ENCODE results near the gene KIF26B.
"Not testable (repeated sequence)": the region's sequence is repeated elsewhere in the genome, so short reads cannot be mapped to it uniquely, and the experiment has no call there.

The KIF26B gene

DNA sequence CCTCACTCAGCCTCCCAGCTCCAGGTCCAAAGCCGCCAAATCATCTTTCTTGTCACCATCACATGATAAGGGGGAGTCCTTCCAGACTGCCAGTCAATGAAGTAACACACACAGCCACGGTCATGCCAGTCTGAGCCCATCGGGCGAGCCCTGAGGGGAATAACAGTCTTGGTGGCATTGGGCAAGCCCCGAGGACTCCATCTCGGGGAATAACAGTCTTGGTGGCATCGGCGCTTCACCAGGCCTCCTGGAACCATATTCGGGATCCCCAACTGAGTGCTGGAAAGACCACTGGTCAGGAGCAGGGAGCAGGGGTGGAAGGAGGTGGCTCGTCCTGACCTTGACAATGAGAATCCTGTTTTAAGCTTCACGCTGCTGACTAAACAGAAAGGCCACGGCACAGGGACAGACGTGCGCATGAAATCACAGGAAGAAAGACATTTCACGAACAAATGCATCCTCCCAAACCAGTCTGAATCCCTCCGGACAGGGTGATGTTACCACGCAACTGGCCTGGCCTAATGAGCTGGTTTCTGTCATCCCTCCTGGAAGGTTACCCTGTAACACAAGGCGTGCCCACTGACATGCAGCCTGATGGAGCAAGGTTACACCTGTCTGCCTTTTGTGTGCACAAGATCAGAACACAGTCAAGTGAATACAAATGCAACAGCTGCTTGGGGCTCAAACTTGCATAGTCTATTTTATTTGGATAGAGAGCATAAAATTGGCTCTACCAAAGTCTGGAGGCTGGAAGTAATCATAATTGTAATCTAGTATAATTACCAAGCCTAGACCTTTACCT is 517.4 kb downstream of the KIF26B start:
- DNase-seq = no peak

DNA sequence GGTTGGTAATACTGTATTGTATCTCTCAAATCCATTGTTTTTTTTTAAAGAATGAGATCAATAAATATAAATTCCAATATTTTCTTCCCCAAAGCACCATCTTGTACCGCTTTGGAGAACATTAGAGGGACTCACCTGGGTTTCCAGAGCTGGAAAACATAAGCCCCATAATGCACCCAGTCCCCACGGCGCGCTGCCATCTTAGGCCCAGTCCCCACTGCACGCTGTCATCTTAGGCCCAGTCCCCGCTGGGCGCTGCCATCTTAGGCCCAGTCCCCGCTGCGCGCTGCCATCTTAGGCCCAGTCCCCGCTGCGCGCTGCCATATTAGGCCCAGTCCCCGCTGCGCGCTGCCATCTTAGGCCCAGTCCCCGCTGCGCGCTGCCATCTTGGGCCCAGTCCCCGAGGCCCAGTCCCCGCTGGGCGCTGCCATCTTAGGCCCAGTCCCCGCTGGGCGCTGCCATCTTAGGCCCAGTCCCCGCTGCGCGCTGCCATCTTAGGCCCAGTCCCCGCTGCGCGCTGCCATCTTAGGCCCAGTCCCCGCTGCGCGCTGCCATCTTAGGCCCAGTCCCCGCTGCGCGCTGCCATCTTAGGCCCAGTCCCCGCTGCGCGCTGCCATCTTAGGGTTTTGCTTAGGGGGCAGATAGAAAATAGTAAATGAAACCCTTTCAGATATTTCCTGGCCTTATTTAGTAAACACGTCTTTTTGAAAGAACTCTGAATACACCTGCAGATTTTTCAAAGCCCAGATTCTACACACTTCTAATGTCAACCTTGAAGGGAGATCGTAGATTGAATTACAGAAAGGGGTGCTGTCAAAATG is 518.3 kb downstream of the KIF26B start:
- DNase-seq = not testable (repeated sequence)

DNA sequence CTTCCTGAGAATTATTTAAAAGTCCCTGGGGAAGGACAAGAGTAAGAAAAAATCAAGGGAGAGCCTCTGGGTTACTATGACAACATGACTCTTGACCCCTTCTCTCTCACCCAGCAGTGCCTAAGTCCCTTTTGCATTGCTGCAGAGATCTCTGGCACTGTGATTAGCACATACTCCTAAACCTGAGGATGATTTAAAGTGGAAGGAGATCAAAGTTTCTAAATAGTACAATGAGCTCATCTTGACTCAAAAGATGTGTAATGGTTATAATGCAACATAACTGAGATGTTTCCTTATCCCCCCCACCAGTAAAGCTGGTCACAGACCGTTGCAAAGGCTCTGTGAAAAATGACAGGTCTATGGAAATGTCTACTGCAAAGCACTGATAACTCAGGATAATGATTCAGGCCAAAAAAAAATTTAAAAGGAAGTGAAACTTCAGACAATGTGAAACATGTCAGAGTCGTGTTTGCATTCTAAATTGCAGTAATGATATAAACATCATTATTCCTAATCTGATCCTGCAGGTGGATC is 519.2 kb downstream of the KIF26B start:
- no peak for DNase-seq

DNA sequence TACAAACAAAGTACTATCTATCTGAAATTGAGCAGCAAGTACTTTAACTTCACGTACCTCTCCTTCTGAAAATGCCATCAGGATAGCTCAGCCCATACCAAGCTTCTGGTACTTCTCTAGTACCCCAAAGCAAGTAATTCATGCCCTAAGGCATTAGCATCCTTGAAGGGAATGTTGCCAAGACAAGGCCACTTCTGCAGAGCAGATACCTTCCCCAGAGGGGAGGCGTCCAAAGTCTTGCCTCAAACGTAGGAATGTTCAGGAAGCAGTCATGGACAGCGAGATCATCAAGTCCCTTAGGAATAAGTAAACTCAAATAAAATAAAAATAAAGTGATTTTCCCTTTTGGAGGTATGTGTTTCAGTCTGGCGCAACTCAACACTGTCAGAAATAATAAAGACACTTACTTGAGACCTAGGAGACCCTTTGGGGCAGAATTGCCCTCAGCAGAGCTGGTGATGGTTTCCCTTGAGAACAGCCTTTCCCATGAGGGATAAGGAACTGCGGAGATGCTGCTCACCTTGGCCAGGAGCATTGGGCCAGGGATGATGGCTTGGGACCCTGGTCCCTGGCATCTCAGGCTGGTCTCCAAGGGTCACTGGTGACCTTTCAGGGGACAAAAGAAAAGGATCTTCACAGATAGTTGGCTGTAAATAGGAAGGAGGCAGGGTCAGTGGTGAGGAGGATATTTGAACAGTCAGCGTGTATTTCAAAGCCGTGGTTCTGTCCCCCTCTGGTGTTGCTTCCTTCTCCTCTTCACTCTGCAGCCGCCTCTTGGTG is 522.9 kb downstream of the KIF26B start:
- no peak for DNase-seq

DNA sequence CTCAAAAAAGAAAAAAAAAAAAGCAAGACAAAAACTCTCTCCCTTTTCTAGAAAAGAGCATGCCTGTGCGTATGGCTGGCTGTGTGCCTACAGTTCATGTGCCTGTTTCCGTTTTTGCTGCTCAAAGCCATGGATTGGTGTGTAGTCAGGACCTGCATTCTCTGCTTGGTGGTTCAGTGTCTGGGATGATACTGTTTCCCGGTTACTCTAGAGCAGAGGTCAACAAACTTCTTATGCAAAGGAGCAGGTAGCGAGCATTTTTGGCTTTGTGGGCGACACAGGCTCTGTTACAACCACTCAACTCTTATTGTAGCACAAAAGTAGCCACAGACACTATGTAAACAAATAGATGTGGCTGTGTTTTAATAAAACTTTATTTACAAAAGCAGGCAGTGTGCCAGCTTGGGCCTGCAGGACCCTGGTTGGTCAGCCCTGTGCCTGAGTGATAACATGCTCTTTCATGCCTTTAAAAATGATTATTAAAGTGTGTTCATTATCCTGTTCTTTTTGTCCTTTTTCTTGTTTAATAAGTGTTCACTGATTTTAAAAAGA is 524.2 kb downstream of the KIF26B start:
- no peak for DNase-seq

DNA sequence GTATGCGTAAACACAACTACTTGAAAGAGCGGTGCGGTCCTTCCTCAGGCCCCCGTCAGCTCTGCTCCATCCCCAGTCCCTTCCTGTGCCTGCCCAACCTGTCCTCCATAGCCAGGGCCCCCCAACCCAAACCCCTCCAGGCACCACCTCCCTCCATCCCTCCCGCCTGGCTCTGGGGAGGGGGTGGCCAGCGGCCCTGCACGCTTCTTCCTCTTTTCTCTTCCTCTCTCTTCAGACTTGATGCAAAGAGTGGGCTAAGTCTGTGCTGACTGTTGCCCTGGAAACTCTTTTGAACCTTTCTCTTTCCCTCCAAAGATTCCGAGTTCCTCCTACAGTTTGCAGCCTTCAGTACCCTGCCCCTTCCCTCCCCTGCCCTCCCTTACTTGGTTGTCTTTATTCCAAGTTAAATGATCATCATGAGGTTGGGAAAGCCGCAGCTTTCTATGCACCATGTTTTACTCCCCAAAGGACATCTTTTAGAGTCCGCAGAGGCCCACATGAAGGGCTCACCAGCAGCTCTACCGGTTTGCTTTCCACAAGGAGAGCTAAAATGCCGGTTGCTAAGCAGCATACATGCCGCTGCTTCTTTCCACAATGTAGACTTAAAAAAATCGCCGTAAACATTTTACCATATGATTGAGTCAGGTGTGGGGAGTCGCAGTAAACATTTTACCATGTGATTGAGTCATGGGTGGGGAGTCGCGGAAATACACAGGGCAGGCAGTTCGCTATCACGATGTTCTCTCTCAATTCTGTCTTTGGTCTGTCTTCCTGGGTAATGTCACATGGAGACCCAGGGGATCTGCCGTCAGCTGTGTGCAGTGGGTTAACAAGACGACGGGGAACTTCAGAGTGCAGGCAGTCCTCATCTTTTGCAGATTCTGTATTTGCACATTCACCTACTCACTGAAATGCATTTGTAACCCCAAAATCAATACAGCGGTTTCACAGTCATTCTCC is 525.3 kb downstream of the KIF26B start:
- DNase-seq = no peak

DNA sequence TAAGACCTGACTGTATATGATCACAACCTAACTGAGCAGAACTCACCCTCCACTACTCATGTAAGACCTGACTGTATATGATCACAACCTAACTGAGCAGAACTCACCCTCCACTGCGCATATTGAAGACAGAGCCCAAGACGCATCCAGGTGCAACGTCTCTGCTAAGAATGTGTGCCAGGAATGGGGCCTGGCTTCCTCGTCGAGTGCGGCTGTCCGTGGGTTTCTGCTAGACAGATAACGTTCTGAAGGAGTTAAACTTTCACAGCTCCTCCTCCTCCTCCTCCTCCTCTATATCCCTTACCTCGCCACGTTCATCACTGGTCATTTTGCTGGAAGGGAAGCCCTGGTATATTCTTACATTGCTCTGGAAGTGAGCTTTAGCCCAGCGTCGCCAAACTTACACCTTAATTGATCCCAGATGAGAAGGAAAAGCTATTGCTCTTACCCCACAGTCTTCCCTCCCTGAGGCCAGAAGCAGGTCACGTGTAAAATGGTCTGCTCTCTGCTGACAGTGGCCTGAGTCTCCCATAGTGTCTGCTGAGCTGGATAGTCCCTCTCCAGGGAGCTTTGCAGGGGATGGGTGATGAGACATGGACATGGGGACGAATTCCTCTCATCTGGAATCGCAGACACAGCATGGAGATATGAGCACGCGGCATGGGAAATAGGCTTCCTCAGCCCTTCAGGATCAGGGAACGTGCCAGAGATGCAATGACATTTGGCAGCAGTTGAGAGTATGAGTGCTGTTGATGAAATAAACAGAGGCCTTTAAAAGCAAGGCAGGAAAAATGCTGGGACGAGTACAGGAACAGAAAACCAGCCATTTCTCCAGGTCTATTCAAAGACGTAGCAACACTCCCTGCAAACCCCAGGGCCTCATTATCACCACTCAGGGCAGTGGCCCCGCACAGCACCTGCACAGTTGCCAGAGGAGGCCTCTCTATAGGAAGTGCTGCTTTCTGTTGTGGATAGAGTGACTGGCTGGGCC is 528.1 kb downstream of the KIF26B start:
- DNase-seq = no peak

DNA sequence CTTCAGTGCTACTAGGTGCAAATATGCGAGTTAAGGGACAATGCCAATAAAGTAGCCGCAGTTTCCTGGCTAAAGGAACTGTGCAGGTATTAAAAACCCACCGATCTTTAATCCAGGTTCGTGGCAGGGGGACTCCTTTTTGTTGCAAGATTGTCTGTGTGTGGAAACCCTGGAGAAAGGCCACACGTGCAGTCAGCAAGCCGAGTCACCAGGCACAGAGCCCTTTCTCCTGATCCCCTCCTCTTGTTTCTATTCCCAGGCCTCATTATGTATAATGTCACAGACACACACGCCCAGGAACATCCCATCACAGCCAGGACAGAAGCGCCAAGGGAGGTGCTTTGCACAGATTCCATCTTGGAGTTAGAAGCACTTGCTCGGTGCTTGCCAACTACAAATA is 528.9 kb downstream of the KIF26B start:
- no peak for DNase-seq

DNA sequence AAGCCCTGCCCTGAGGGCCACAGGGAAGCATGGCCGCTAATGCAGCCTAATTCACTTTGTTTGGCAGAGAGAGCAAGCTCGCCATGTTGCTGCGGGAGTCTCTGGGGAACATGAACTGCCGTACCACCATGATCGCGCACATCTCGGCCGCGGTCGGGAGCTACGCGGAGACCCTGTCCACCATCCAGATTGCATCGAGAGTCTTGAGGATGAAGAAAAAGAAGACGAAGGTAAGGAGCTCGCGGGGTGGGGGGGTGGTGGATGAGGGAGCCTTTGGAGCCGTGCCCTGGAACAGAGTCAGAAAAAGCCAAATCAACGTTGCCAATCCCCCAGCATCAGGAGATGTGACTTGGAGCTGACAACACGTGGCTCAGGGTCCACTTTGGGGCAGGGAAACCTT is 529.4 kb downstream of the KIF26B start:
- DNase-seq = no peak

DNA sequence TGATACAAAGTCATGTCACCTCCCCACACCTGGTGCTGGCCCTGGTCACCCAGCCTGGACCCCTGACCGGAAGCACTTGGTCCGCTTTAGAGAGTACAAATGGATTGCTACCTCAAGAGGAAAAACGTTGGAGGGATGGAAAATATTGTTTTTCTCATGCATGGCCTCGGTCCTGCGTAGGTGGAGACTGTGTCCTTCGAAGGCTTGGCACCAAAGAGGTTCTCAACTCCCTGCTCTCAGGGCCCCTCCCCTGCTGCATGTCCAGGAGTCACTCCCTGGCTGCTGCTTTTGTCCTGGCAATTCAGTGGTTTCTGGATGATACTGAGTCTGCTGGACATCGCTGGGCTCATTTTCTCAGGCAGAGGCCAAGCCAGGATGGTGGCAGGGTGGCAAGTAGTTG is 529.8 kb downstream of the KIF26B start:
- no peak for DNase-seq

DNA sequence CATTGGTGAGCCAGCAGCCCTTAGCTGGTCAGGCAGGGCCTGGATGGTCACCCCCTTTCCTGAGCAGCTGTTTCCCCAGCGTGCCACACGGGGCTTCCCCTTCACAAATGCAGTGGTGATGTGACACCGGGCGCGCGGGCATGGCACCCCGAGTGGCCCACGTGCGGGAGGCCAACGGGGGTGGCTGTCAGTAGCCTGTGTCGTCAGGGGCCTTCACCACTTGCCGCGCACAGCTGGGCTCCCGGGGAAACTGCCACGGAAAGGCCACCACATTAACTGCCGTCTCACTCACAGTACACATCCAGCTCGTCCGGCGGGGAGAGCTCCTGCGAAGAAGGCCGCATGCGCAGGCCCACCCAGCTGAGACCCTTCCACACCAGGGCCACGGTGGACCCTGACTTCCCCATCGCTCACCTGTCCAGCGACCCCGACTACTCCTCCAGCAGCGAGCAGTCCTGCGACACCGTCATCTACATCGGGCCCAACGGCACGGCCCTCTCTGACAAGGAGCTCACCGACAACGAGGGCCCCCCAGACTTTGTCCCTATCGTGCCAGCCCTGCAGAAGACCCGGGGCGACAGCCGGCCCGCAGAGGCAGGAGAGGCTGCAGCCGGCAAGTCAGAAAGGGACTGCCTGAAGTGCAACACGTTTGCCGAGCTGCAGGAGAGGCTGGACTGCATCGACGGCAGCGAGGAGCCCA is 530.5 kb downstream of the KIF26B start:
- no peak for DNase-seq

DNA sequence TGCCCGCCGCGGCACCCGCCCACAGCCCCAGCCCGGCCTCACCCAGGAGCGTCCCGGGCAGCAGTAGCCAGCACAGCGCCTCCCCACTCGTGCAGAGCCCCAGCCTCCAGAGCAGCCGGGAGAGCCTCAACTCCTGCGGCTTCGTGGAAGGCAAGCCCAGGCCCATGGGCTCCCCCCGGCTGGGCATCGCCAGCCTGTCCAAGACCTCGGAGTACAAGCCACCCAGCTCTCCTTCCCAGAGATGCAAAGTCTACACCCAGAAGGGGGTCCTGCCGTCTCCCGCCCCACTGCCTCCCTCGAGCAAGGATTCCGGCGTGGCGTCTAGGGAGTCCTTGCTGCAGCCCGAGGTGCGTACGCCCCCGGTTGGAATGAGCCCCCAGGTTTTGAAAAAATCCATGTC is 531.2 kb downstream of the KIF26B start:
- no peak for DNase-seq

DNA sequence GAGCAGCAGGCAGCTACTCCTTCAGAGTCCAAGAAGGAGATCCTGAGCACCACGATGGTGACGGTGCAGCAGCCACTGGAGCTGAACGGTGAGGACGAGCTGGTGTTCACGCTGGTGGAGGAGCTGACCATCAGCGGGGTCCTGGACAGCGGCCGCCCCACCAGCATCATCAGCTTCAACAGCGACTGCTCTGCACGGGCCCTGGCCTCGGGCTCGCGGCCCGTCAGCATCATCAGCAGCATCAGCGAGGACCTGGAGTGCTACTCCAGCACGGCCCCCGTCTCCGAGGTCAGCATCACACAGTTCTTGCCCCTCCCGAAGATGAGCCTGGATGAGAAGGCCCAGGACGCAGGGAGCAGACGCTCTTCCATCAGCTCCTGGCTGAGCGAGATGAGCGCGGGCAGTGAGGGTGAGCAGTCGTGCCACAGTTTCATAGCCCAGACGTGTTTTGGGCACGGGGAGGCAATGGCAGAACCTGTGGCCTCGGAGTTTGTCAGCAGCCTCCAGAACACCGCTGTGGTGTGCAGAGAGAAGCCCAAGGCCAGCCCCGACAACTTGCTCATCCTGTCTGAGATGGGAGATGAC is 531.8 kb downstream of the KIF26B start:
- no peak for DNase-seq

DNA sequence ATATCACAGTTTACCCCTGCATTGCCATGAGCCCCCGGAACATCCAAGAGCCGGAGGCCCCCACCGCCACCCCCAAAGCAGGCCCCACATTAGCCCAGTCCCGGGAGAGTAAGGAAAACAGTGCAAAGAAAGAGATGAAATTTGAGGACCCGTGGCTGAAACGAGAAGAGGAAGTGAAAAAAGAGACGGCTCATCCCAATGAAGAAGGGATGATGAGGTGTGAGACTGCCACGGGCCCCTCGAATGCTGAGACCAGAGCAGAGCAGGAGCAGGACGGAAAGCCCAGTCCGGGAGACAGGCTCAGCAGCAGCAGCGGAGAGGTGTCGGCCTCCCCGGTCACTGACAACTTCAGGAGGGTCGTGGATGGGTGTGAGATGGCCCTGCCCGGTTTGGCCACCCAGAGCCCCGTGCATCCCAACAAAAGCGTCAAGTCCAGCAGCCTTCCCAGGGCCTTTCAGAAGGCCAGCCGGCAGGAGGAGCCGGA is 532.4 kb downstream of the KIF26B start:
- no peak for DNase-seq

DNA sequence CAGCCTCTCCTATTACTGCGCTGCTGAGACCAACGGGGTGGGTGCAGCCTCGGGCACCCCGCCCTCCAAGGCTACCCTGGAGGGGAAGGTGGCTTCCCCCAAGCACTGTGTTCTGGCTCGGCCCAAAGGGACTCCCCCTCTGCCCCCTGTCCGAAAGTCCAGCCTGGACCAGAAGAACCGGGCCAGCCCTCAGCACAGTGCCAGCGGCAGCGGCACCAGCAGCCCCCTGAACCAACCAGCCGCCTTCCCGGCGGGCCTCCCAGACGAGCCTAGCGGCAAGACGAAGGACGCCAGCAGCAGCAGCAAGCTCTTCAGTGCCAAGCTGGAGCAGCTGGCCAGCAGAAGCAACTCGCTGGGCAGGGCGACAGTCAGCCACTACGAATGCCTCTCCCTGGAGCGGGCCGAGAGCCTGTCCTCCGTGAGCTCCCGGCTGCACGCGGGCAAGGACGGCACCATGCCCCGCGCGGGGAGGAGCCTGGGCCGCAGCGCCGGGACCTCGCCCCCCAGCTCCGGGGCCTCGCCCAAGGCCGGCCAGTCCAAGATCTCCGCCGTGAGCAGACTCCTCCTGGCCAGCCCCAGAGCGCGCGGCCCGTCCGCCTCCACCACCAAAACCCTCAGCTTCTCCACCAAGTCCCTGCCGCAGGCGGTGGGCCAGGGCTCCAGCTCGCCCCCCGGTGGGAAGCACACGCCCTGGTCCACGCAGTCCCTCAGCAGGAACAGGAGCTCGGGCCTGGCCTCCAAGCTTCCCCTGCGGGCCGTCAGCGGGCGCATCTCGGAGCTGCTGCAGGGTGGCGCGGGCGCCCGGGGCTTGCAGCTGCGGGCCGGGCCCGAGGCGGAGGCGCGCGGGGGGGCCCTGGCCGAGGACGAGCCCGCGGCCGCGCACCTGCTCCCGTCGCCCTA is 533.1 kb downstream of the KIF26B start:
- no peak for DNase-seq

DNA sequence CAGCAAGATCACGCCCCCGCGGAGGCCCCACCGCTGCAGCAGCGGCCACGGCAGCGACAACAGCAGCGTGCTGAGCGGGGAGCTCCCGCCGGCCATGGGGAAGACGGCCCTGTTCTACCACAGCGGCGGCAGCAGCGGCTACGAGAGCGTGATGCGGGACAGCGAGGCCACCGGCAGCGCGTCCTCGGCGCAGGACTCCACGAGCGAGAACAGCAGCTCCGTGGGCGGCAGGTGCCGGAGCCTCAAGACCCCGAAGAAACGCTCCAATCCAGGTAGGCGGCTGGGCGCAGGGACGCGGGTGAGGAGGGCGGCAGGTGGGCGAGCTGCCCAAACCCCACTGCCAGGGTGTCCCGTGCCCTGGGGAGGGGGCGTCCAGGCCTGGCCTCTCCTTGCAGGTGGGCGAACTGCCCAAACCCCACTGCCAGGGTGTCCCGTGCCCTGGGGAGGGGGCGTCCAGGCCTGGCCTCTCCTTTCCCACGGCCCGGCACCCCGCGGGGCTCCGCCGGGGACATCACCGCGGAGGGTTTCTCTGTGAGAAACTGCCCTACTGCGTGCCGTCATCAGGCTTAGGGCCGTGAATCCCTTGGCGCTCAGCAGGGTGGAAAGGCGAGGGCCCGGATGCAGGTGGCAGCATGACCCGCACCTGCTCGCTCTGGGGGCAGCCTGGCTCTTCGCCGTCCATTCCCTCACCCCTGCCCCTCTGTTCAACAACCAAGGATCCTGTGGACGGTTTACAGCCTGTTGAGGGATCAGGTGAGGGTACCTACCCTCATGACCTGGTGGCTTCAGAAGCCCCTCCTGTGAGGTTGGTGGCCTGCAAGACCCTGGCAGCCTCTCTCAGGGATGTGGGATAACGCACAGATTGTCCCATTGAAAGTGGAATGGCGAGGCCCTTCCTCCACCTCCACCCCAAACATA is 534.0 kb downstream of the KIF26B start:
- no peak for DNase-seq

DNA sequence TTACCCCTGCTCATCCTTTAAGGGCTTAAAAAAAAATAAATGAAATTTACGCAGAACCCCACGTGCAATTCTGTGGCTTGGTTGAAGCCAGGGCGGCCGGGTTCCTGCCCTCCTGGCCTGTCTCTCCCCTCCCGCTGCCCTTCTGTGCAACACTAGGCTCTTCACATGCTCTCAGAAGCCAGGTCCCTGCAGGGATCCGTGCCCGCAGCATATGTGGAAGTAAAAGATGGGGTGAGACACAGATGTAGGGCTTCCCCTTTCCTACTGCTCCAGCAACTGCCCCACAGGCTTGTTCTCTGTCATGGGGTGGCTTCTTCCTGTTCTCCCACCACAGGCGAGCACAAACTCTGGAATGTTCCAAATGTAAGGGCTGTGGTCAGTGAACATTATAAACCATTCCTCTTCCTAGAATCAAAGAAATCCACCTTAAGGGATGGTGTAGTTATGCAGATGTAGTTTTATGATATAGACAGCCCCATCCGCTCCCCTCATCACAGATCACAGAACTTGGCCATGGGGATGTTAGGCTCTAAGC is 535.4 kb downstream of the KIF26B start:
- DNase-seq = no peak

Data from activated effector memory CD4-positive, alpha-beta T cell treated with Interleukin-2 at 50 U/mL for 16 hours (primary cell).